WTC11 (cell line): Measurements from ENCODE around the gene NME8.

Source experiments
- CBFB ChIP-seq: sonication (generic); formaldehyde crosslinking; IDR thresholded peaks from 2 replicates; pipeline ENCODE4 v1.8.1; 2022; ENCODE audit warnings: mild to moderate bottlenecking, low read depth, missing genetic modification reagents
- NR2C2 ChIP-seq: sonication (generic); formaldehyde crosslinking; IDR thresholded peaks from 2 replicates; pipeline ENCODE4 v1.8.0; 2022; ENCODE audit warnings: mild to moderate bottlenecking, missing genetic modification reagents
- TF ChIP-seq, protein P1 (sequence below): sonication (generic); formaldehyde crosslinking; IDR thresholded peaks from 2 replicates; pipeline ENCODE4 v1.8.1; 2023; ENCODE audit warnings: mild to moderate bottlenecking, missing genetic modification reagents

DNA sequence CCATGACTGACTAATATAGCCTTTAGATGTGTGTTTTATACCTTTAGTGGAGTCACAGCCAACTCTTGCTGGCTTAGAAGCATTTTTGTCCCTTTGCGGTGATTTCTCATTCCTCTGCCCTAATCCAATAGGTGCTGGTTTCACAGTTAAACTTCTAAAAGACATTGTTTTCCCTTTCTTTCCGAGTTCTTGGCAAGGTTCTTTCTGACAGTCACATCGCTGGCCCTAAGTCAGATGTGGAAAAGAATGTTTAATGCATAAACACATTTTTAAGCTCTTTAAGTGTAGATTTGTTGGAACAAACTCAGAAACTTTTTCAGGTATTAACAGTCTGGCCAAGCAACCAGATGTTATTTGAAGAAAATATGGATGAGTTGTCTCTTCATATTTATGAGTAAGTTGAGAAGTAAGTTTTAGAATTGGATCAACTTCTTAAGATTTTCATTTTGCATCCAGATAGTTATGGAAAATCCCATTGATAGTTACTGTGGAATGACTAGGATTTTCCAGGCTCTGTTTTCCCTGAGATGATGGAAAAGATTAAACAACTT lies 76.2 kb downstream of the NME8 start:
- no peak for TF ChIP-seq NR2C2 (CRISPR knock-in tag)
- TF ChIP-seq CBFB: no peak
- TF ChIP-seq, protein P1, sequence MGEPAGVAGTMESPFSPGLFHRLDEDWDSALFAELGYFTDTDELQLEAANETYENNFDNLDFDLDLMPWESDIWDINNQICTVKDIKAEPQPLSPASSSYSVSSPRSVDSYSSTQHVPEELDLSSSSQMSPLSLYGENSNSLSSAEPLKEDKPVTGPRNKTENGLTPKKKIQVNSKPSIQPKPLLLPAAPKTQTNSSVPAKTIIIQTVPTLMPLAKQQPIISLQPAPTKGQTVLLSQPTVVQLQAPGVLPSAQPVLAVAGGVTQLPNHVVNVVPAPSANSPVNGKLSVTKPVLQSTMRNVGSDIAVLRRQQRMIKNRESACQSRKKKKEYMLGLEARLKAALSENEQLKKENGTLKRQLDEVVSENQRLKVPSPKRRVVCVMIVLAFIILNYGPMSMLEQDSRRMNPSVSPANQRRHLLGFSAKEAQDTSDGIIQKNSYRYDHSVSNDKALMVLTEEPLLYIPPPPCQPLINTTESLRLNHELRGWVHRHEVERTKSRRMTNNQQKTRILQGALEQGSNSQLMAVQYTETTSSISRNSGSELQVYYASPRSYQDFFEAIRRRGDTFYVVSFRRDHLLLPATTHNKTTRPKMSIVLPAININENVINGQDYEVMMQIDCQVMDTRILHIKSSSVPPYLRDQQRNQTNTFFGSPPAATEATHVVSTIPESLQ: no peak
